ENCODE measurements around the gene DAAM1. TPM values are rescaled to one million over a fixed set of nuclear protein-coding genes. Genes with fewer than 3 reads are reported as not detected.

The DAAM1 gene
- total and polyA plus RNA-seq, 2 donors (not counting 1 experiment from before 2014, with no cell fraction given): 11.2 to 34.3 TPM

GRCh38 chr14:59146484-59146883, 42.0 kb upstream of the DAAM1 start:
- ChIA-PET CTCF (no interaction called here), POLR2A (no interaction called here)
- H3K4me3 Mint-ChIP-seq: no peak overlapping the region
- H3K9me3 ChIP-seq (ENCODE audit: control extremely low read depth in 1 of 3, control insufficient read depth in 2 of 3, insufficient read depth in 1 of 3, low read length in 2 of 3): no peaks in the 10 kb centered on the region
- H3K4me2 ChIP-seq (replicated peaks; ENCODE audit: low read depth, low read length, poor library complexity, severe bottlenecking): no peak overlapping the region
- no peak for DNase-seq
- intact Hi-C loops (cut with micrococcal nuclease): loop anchor here (10.0 kb wide), 1 partner anchor 128 kb away; no protein-coding TSS in a partner anchor
- ATAC-seq (ENCODE audit: low read depth): no peak
- no peaks in the 10 kb centered on the region for H3K9me3 Mint-ChIP-seq (ENCODE audit: insufficient read depth)
- TF ChIP-seq CTCF (IDR thresholded peaks at IDR 0.05) (no peak), EZH2 (IDR thresholded peaks at IDR 0.05; ENCODE audit: borderline replicate concordance, insufficient read depth, low read depth, low read length, poor library complexity, severe bottlenecking) (no peak)
- H3K9ac ChIP-seq (ENCODE audit: low read length): no peak overlapping the region
- no peak overlapping the region for H2AFZ ChIP-seq (ENCODE audit: insufficient read depth, low read depth, low read length, poor library complexity, severe bottlenecking)
- WGBS (ENCODE audit: insufficient coverage): 50% methylated on average over 1 of the region's 2 CpGs
- no peak overlapping the region for H3K4me3 ChIP-seq (ENCODE audit: control extremely low read depth in 1 of 5, extremely low read depth in 1 of 5, insufficient read depth in 1 of 5, low read depth in 2 of 5, low read length in 4 of 5)
- no peak overlapping the region for H3K27ac Mint-ChIP-seq
- H3K4me1 Mint-ChIP-seq: peaks cover 34% of the 10 kb centered on the region
- peaks cover 23 to 26% of the 10 kb centered on the region in 2 donors for H3K4me1 ChIP-seq (ENCODE audit: control insufficient read depth in 2 of 2, insufficient read depth in 2 of 2, low read length in 2 of 2)
- no peaks in the 10 kb centered on the region for H3K36me3 ChIP-seq (replicated peaks in 1 of 2; ENCODE audit: control extremely low read depth in 1 of 2, control insufficient read depth in 1 of 2, extremely low read depth in 1 of 2, insufficient read depth in 2 of 2, low read length in 1 of 2)
- H4K20me1 ChIP-seq (ENCODE audit: control insufficient read depth, insufficient read depth, low read length, poor library complexity, severe bottlenecking): no peaks in the 10 kb centered on the region
- no peak overlapping the region for H3K27ac ChIP-seq (ENCODE audit: low read length in 2 of 2)
- no peaks in the 10 kb centered on the region for H3K27me3 Mint-ChIP-seq
- no peaks in the 10 kb centered on the region for H3K27me3 ChIP-seq (replicated peaks in 1 of 4; ENCODE audit: control extremely low read depth in 1 of 4, control insufficient read depth in 3 of 4, insufficient read depth in 4 of 4, low read length in 3 of 4)
- no peaks in the 10 kb centered on the region for H3K79me2 ChIP-seq (ENCODE audit: control insufficient read depth, insufficient read depth, low read length)

- Histone ChIP-seq H3K27me3 (replicated peaks in 1 of 4; ENCODE audit: control extremely low read depth in 1 of 4, control insufficient read depth in 3 of 4, insufficient read depth in 4 of 4, low read length in 3 of 4) (no peaks in the 10 kb centered on the region), H3K4me1 (ENCODE audit: control insufficient read depth in 2 of 2, insufficient read depth in 2 of 2, low read length in 2 of 2) (peaks cover 29 to 31% of the 10 kb centered on the region in 2 donors), H2AFZ (ENCODE audit: insufficient read depth, low read depth, low read length, poor library complexity, severe bottlenecking) (no peak overlapping the region), H3K9me3 (ENCODE audit: control extremely low read depth in 1 of 3, control insufficient read depth in 2 of 3, insufficient read depth in 1 of 3, low read length in 2 of 3) (no peaks in the 10 kb centered on the region), H3K9ac (ENCODE audit: low read length) (no peak overlapping the region), H3K4me2 (replicated peaks; ENCODE audit: low read depth, low read length, poor library complexity, severe bottlenecking) (no peak overlapping the region), H3K4me3 (ENCODE audit: control extremely low read depth in 1 of 5, extremely low read depth in 1 of 5, insufficient read depth in 1 of 5, low read depth in 2 of 5, low read length in 4 of 5) (no peak overlapping the region), H3K36me3 (replicated peaks in 1 of 2; ENCODE audit: control extremely low read depth in 1 of 2, control insufficient read depth in 1 of 2, extremely low read depth in 1 of 2, insufficient read depth in 2 of 2, low read length in 1 of 2) (no peaks in the 10 kb centered on the region), H3K79me2 (ENCODE audit: control insufficient read depth, insufficient read depth, low read length) (no peaks in the 10 kb centered on the region), H4K20me1 (ENCODE audit: control insufficient read depth, insufficient read depth, low read length, poor library complexity, severe bottlenecking) (no peaks in the 10 kb centered on the region), H3K27ac (ENCODE audit: low read length in 2 of 2) (no peak overlapping the region)
- CTCF ChIA-PET: no interaction called here
- ATAC-seq (ENCODE audit: low read depth) (no peak), DNase-seq (no peak)
- Mint-ChIP-seq H3K9me3 (ENCODE audit: insufficient read depth) (no peaks in the 10 kb centered on the region), H3K27me3 (no peaks in the 10 kb centered on the region), H3K4me3 (no peak overlapping the region), H3K27ac (no peak overlapping the region), H3K4me1 (peaks cover 39% of the 10 kb centered on the region)
- POLR2A ChIA-PET: no interaction called here
- no CpG with 5 or more reads among the region's 1 CpG for WGBS (ENCODE audit: insufficient coverage)
- intact Hi-C loops (cut with micrococcal nuclease): loop anchor here (10.0 kb wide), 1 partner anchor 128 kb away; no protein-coding TSS in a partner anchor
- TF ChIP-seq CTCF (IDR thresholded peaks at IDR 0.05): no peak
These were observed 41.5 kb upstream of the DAAM1 start for GRCh38 chr14:59147007-59147406.
